ENCODE measurements around the gene FRMD5.

DNA sequence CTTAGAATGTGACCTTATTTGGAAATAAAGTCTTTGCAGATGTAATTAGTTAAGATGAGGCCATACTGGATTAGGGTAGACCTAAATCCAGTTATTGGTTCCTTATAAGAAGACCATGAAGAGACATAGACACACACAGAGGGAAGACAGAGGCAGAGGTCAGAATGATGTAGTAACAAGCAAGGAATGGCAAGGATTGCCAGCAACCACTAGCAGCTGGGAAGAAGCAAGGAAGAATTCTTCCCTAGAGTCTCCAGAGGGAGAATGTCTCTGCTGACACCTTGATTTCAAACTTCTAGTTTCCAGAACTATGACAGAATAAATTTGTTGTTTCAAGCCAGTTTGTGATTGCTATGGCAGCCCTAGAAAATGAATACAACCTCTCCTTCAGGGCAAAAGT is 251.6 kb downstream of the FRMD5 start:
- TF ChIP-seq CTCF (IDR thresholded peaks at IDR 0.05; ENCODE audit: low read depth, low read length) (no peak), EZH2phosphoT487 (IDR thresholded peaks at IDR 0.05; ENCODE audit: low read depth) (no peak)

Measured in OCI-LY3 (cell line).